Cardiac muscle cell (in vitro differentiated cells and primary cell): Measurements from ENCODE around the gene ST3GAL3. TPM values are rescaled to one million over a fixed set of nuclear protein-coding genes. Genes with fewer than 3 reads are reported as not detected.

Experiments
- DNase-seq, 2 donors: peaks; one replicate each; pipeline versions ENCODE4 v3.0.0 to v3.0.0-alpha.2; 2010 to 2017; ENCODE audit warnings: low read depth in 1 of 2, low spot score in 1 of 2
- H3K27ac ChIP-seq: fragments of 200-600 bp; sonication (generic); 2 replicates; pipeline ENCODE4 v1.5.1; 2016
- H3K27me3 ChIP-seq: fragments of 200-600 bp; sonication (generic); 2 replicates; pipeline ENCODE4 v1.6.0; 2016; ENCODE audit warnings: control low read depth
- H3K36me3 ChIP-seq: fragments of 200-600 bp; sonication (generic); 2 replicates; pipeline ENCODE4 v1.5.1; 2016; ENCODE audit warnings: control low read depth
- H3K4me1 ChIP-seq: fragments of 200-600 bp; sonication (generic); 2 replicates; pipeline ENCODE4 v1.8.1; 2017; ENCODE audit warnings: low read depth, mild to moderate bottlenecking, mixed run types
- H3K4me3 ChIP-seq: fragments of 200-600 bp; sonication (generic); 2 replicates; pipeline ENCODE4 v1.5.1; 2016; ENCODE audit warnings: mild to moderate bottlenecking
- H3K9me3 ChIP-seq: fragments of 200-600 bp; sonication (generic); 2 replicates; pipeline ENCODE4 v1.5.1; 2017; ENCODE audit warnings: low read depth, mild to moderate bottlenecking, control low read depth
- CTCF ChIP-seq: IDR thresholded peaks from 2 replicates; pipeline ENCODE4 v1.5.1; 2012; ENCODE audit warnings: low read depth, mild to moderate bottlenecking, low read length
- polyA plus RNA-seq: library from polyadenylated mRNA; unstranded; fragments of >200 nt; fragmentation: Nextera tagmentation; extraction: Ambion mirVana; gene quantifications from 2 replicates; pipeline ENCODE4 v1.2.1, GENCODE V29; 2016
- total RNA-seq: library from RNA; depleted of rRNA; stranded (reverse); fragments of >200 nt; gene quantifications from 2 replicates; pipeline ENCODE4 v1.2.3, GENCODE V29; 2016

ST3GAL3 gene
- total and polyA plus RNA-seq, 2 experiments from 2014 or later: 34.7 to 35.7 TPM

GRCh38 chr1:43789604-43790550 lies 82.5 kb downstream of the ST3GAL3 start:
- H3K4me3 ChIP-seq: no peak overlapping the region
- H3K27ac ChIP-seq: no peak overlapping the region
- H3K27me3 ChIP-seq: no peaks in the 10 kb centered on the region
- peaks cover 35% of the 10 kb centered on the region for H3K4me1 ChIP-seq
- H3K9me3 ChIP-seq: no peaks in the 10 kb centered on the region
- no peak for TF ChIP-seq CTCF
- DNase-seq: no peak
- H3K36me3 ChIP-seq: no peaks in the 10 kb centered on the region

GRCh38 chr1:43791243-43791642 lies 83.9 kb downstream of the ST3GAL3 start:
- DNase-seq: no peak
- no peaks in the 10 kb centered on the region for H3K9me3 ChIP-seq
- no peak for TF ChIP-seq CTCF
- H3K4me1 ChIP-seq: peaks cover 44% of the 10 kb centered on the region
- no peak overlapping the region for H3K27ac ChIP-seq
- no peaks in the 10 kb centered on the region for H3K27me3 ChIP-seq
- no peaks in the 10 kb centered on the region for H3K36me3 ChIP-seq
- no peak overlapping the region for H3K4me3 ChIP-seq

- H3K27me3 ChIP-seq: no peaks in the 10 kb centered on the region
- TF ChIP-seq CTCF: no peak
- DNase-seq: peak in 1 of 2 donors; percentile 79
- H3K4me3 ChIP-seq: no peak overlapping the region
- no peaks in the 10 kb centered on the region for H3K36me3 ChIP-seq
- no peaks in the 10 kb centered on the region for H3K9me3 ChIP-seq
- peak overlapping the region; percentile 97 for H3K27ac ChIP-seq
- peaks cover 23% of the 10 kb centered on the region for H3K4me1 ChIP-seq
Observed at GRCh38 chr1:43796111-43796581, 88.8 kb downstream of the ST3GAL3 start.

- Histone ChIP-seq H3K9me3 (no peaks in the 10 kb centered on the region), H3K27ac (no peak overlapping the region), H3K36me3 (no peaks in the 10 kb centered on the region), H3K4me1 (peaks cover 23% of the 10 kb centered on the region), H3K4me3 (no peak overlapping the region), H3K27me3 (no peaks in the 10 kb centered on the region)
- TF ChIP-seq CTCF: no peak
- no peak for DNase-seq
Observed at GRCh38 chr1:43797891-43798290, 90.6 kb downstream of the ST3GAL3 start.

GRCh38 chr1:43799656-43800635 lies 92.6 kb downstream of the ST3GAL3 start:
- Histone ChIP-seq H3K36me3 (no peaks in the 10 kb centered on the region), H3K4me3 (no peak overlapping the region), H3K27me3 (no peaks in the 10 kb centered on the region), H3K9me3 (no peaks in the 10 kb centered on the region), H3K4me1 (peaks cover 32% of the 10 kb centered on the region), H3K27ac (no peak overlapping the region)
- peak in 1 of 2 donors; percentile 20 for DNase-seq
- no peak for TF ChIP-seq CTCF
